Suprapubic skin (tissue), 4 donors: Measurements from ENCODE around the gene PTPN14.

Experiments used
- CTCF ChIP-seq, 2 donors: fragments of 200-600 bp in 1 of 2; fragments of 450-650 bp in 1 of 2; sonication (generic) in 1 of 2; IDR thresholded peaks; one replicate each; pipeline ENCODE4 v1.5.1; 2016 to 2019; ENCODE audit warnings: antibody characterized with exemption in 2 of 2, mild to moderate bottlenecking in 1 of 2, moderate library complexity in 1 of 2
- EP300 ChIP-seq: sonication (generic); formaldehyde crosslinking; IDR thresholded peaks from one replicate; pipeline ENCODE4 v1.6.1; 2017; ENCODE audit warnings: antibody characterized with exemption
- POLR2AphosphoS5 ChIP-seq, 3 donors: sonication (generic); formaldehyde crosslinking; IDR thresholded peaks; one replicate each; pipeline ENCODE4 v1.6.1; 2017; ENCODE audit warnings: antibody characterized with exemption in 3 of 3

GRCh38 chr1:214310777-214311690 lies 240.4 kb downstream of the PTPN14 start:
- TF ChIP-seq CTCF (IDR thresholded peaks at IDR 0.05) (no peak), EP300 (no peak), POLR2AphosphoS5 (IDR thresholded peaks at IDR 0.05) (no peak)
